Activated T-helper 1 cell treated with anti-CD3 and anti-CD28 coated beads, Interleukin-2, amount 50 U/mL, for 16 hours (primary cell): ENCODE data around the gene TUBGCP6.

Source experiments
- DNase-seq, 2 donors: peaks; one replicate each; pipeline ENCODE4 v3.0.0-alpha.2; 2020; ENCODE audit warnings: low read depth in 1 of 2, low spot score in 1 of 2

TUBGCP6 gene

GRCh38 chr22:50229370-50229769 is 15.5 kb downstream of the TUBGCP6 start:
- no peak for DNase-seq

- DNase-seq = no peak
Observed at GRCh38 chr22:50228366-50228765, 16.5 kb downstream of the TUBGCP6 start.

GRCh38 chr22:50227579-50228215 is 17.1 kb downstream of the TUBGCP6 start:
- no peak for DNase-seq

GRCh38 chr22:50226875-50227165 is 18.0 kb downstream of the TUBGCP6 start:
- DNase-seq = no peak

GRCh38 chr22:50226063-50226874 is 18.6 kb downstream of the TUBGCP6 start:
- DNase-seq = no peak

- DNase-seq = no peak
Observed at GRCh38 chr22:50225200-50225969, 19.4 kb downstream of the TUBGCP6 start.

- no peak for DNase-seq
Observed at GRCh38 chr22:50224071-50224470, 20.8 kb downstream of the TUBGCP6 start.

- no peak for DNase-seq
Observed at GRCh38 chr22:50222508-50222907, 22.3 kb downstream of the TUBGCP6 start.

- DNase-seq = no peak
Observed at GRCh38 chr22:50221410-50222300, 23.2 kb downstream of the TUBGCP6 start.

- DNase-seq = no peak
Observed at GRCh38 chr22:50220603-50221409, 24.0 kb downstream of the TUBGCP6 start.

GRCh38 chr22:50219800-50220602 is 24.8 kb downstream of the TUBGCP6 start:
- DNase-seq = no peak

- no peak for DNase-seq
Observed at GRCh38 chr22:50218996-50219727, 25.7 kb downstream of the TUBGCP6 start.

- DNase-seq = no peak
Observed at GRCh38 chr22:50218153-50218995, 26.4 kb downstream of the TUBGCP6 start.

- DNase-seq = no peak
Observed at GRCh38 chr22:50217543-50218152, 27.2 kb downstream of the TUBGCP6 start.

GRCh38 chr22:50216684-50217520 is 27.9 kb downstream of the TUBGCP6 start:
- DNase-seq = no peak

- no peak for DNase-seq
Observed at GRCh38 chr22:50216055-50216683, 28.7 kb downstream of the TUBGCP6 start.
